AG09319 (cell line): ENCODE data around the gene OSBPL1A.

Source experiments
- DNase-seq: peaks from one replicate; pipeline ENCODE4 v3.0.0-alpha.2; 2010; ENCODE audit warnings: low read depth; ENCODE audit errors: extremely low read depth
- TF ChIP-seq, protein P1 (sequence below): IDR thresholded peaks from 2 replicates; pipeline ENCODE4 v1.5.1; 2011; ENCODE audit warnings: low read depth, mild to moderate bottlenecking, inconsistent platforms, low read length, moderate library complexity

OSBPL1A gene

DNA sequence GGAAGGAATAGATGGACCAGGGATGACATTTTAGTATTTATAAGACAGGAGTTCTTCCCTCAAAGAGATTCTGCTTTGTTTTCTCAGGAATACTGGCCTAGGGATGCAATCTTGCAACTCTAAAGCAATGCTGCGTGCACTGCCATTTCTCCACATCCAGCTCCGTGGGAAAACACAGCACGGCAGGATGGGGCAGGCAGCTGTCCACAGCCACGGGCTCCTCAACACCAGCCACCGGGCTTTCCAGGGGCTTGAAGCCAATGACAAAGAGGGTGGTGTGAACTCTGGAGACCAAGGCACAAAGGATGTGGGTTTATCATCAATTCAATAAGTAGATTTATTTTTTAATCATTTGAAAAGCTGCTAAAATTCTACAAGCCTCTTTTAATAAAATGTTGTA is 209.5 kb downstream of the OSBPL1A start:
- TF ChIP-seq, protein P1, sequence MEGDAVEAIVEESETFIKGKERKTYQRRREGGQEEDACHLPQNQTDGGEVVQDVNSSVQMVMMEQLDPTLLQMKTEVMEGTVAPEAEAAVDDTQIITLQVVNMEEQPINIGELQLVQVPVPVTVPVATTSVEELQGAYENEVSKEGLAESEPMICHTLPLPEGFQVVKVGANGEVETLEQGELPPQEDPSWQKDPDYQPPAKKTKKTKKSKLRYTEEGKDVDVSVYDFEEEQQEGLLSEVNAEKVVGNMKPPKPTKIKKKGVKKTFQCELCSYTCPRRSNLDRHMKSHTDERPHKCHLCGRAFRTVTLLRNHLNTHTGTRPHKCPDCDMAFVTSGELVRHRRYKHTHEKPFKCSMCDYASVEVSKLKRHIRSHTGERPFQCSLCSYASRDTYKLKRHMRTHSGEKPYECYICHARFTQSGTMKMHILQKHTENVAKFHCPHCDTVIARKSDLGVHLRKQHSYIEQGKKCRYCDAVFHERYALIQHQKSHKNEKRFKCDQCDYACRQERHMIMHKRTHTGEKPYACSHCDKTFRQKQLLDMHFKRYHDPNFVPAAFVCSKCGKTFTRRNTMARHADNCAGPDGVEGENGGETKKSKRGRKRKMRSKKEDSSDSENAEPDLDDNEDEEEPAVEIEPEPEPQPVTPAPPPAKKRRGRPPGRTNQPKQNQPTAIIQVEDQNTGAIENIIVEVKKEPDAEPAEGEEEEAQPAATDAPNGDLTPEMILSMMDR = no peak
- DNase-seq = no peak

DNA sequence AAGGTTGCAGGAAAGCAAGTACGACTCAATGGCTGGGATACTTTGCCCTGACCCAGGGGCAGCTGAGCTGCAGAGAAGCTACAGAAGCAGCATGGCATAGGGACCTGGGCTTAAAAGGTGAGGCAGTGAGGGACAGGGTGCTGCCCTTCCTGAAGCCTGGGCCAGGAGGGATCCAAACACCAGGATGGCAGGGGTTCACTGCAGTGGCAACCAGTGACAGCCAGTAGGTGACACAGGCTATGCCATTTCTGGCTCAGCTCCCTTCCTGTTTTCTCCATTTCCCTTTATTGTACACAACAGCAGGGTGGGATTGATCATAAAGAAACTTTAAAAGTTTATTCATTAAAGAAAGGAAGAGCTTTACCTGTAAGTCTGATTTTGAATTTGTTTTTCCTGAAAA is 209.9 kb downstream of the OSBPL1A start:
- no peak for DNase-seq
- TF ChIP-seq, protein P1 = no peak

DNA sequence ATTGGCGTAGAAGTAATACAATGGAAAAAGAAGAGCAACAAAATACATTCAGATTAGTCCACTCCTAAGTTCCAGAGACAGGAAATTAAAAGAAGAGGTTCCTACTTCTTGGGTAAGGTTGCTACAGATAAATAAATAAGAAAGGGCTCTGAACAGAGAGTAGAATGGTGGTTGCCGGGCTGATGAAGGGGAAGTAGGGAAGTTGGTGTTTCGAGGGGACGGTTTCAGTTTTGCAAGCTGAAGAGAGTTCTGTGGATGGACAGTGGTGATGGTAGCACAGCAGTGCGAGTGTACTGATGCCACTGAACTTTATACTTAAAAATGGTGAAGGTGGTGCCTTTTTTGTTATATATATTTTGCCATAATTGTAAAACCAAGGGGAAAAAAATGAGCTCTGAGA is 210.6 kb downstream of the OSBPL1A start:
- no peak for DNase-seq
- TF ChIP-seq, protein P1 = no peak

DNA sequence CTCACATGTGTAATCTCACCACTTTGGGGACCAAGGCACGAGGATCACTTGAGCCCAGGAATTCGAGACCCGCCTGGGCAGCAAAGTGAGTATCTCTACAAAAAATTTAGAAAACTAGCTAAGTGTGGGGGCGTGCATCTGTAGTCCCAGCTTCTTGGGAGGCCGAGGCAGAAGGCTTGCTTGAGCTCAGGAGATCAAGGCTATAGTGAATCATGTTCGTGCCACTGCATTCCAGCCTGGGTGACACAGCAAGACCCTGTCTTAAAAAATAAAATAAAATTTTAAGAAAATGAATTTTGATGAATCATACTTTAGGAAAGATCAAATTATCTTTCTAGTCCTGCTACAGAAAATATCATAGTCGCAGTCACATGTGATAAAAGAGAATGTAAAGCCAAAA is 211.8 kb downstream of the OSBPL1A start:
- TF ChIP-seq, protein P1 = no peak
- DNase-seq = no peak

DNA sequence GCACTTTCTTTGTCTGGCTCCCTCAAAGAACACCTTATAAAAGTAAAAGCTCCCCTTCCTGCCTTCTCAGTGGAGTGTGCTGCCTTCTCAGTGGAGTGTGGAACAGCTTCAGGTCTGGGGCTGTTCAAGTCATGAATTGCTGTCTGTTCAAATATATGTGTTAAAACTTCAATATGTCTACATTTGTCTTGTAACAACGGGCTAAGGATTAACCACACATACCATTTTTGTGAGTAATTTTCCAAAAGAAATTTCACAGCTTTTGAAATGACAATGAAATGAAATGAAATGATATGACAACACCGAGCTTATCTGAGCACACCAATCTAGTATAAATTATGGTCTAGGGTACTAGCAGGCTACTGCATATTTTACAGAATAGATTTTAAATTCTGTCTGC is 215.8 kb downstream of the OSBPL1A start:
- no peak for DNase-seq
- TF ChIP-seq, protein P1 = no peak

DNA sequence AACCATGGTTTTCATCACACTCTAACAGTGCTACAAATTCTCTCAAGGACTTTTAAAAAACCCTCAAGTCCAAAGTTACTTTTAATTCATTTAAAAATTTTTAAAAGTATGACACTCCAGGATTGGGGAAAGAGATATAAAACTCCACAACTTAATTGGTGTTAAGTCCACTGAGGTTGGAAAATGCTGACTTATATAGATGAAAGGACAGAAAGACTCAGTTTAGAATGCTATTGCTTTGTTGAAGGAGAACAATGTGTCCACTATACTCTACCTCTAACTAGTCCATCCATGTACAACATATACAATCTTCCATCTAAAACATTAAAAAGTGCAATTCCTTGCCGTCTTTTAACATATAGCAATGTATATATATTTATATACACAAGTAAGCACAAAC is 217.6 kb downstream of the OSBPL1A start:
- TF ChIP-seq, protein P1 = no peak
- no peak for DNase-seq

DNA sequence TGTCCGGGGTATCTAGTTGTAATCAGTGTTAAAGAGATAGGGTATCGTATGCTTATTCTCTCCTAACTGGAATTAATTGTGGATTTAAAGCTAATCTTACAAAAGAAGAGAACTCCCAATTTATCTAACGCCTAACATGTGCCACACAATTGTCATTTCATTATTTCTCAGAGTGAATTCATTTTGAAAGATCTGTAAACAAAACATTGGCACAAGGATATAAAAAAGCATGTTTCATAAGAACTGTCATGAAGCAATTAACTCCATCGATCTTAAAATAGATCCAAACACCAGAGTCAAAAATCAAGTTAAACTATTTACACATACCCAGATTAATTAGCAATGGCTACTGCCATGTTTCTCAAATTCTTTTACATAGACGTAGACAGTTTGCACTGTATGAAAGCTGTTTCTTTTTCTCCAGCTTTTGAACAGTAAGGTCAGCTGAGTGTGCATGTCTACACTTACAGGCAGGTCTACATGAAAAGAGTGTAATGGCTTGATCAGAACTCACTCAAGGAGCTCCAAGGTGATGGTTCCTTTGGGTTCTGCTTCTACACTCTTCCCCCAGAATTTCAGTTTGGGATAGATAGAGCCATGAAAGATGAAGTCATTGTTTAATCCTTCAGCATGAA is 220.0 kb downstream of the OSBPL1A start:
- TF ChIP-seq, protein P1 = no peak
- no peak for DNase-seq
